Ishikawa (cell line): Measurements from ENCODE around the gene THOC5.

Experiments
- CEBPB ChIP-seq: IDR thresholded peaks from 2 replicates; pipeline ENCODE4 v1.6.1; 2012
- CREB1 ChIP-seq: IDR thresholded peaks from 2 replicates; pipeline ENCODE4 v1.6.1; 2012; ENCODE audit warnings: low read depth
- EGR1 ChIP-seq: IDR thresholded peaks from 2 replicates; pipeline ENCODE4 v1.6.1; 2012
- EP300 ChIP-seq: IDR thresholded peaks from 2 replicates; pipeline ENCODE4 v1.6.1; 2012; ENCODE audit warnings: borderline replicate concordance
- FOXM1 ChIP-seq: IDR thresholded peaks from 2 replicates; pipeline ENCODE4 v1.6.1; 2012; ENCODE audit warnings: low read depth, borderline replicate concordance
- NFIC ChIP-seq: IDR thresholded peaks from 2 replicates; pipeline ENCODE4 v1.6.1; 2012
- RAD21 ChIP-seq: IDR thresholded peaks from 2 replicates; pipeline ENCODE4 v1.6.1; 2012; ENCODE audit warnings: low read depth
- TAF1 ChIP-seq: IDR thresholded peaks from 2 replicates; pipeline ENCODE4 v1.6.1; 2012; ENCODE audit warnings: low read depth, mild to moderate bottlenecking
- TCF12 ChIP-seq: IDR thresholded peaks from 2 replicates; pipeline ENCODE4 v1.6.1; 2012; ENCODE audit warnings: low read depth
- TEAD4 ChIP-seq: IDR thresholded peaks from 2 replicates; pipeline ENCODE4 v1.6.1; 2012
- YY1 ChIP-seq: IDR thresholded peaks from 2 replicates; pipeline ENCODE4 v1.6.1; 2012; ENCODE audit warnings: low read depth
- ZBTB7A ChIP-seq: IDR thresholded peaks from 2 replicates; pipeline ENCODE4 v1.6.1; 2012; ENCODE audit warnings: low read depth
- TF ChIP-seq, protein P1 (sequence below): IDR thresholded peaks from 2 replicates; pipeline ENCODE4 v1.6.1; 2012
- TF ChIP-seq, protein P2 (sequence below): IDR thresholded peaks from 2 replicates; pipeline ENCODE4 v1.6.1; 2012; ENCODE audit warnings: low read depth, mild to moderate bottlenecking
- TF ChIP-seq, protein P3 (sequence below): IDR thresholded peaks from 2 replicates; pipeline ENCODE4 v1.6.1; 2012

The THOC5 gene

DNA sequence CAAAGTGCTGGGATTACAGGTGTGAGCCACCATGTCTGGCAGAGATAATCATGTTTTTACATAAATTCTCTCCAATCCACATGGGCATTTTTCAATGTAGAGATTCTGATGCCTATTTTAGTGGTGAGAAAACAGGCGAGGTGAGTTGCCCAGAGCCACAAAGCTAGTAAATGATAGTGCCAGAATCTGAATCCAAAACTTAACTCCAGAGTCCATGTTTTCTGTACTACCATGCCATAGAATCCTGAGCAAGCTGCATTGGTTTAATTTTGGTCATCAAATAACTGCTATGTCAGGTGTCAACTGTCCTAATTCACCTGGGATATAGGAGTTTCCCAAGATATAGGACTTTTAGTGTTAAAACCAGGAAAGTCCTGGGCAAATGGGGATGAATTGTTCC is 59.9 kb downstream of the THOC5 start:
- TF ChIP-seq TEAD4 (no peak), ZBTB7A (no peak), TAF1 (no peak), CREB1 (no peak), NFIC (no peak), CEBPB (no peak), FOXM1 (no peak), EGR1 (no peak), RAD21 (no peak), YY1 (no peak)
- TF ChIP-seq, protein P1, sequence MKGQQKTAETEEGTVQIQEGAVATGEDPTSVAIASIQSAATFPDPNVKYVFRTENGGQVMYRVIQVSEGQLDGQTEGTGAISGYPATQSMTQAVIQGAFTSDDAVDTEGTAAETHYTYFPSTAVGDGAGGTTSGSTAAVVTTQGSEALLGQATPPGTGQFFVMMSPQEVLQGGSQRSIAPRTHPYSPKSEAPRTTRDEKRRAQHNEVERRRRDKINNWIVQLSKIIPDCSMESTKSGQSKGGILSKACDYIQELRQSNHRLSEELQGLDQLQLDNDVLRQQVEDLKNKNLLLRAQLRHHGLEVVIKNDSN: no peak

DNA sequence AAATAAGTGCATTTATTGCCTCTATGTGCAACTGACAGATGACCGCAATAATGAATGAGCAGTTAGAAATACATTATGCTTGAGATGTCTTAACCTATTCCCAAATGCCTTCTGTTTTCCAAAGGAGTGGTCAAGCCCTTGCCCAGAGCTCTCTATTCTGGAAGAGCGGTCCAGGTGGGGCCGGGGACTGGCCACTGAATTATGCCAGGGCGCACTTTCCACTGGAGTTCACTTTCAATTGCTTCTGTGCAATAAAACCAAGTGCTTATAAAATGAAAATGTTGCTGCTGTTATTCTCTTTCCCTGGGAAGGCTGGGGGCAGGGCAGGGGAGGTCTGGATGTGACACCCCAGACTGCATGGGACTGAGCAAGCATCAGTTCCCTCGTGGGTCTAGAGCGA is 62.5 kb downstream of the THOC5 start:
- TF ChIP-seq TAF1: no peak
- no peak for TF ChIP-seq ZBTB7A
- TF ChIP-seq NFIC: no peak
- TF ChIP-seq CREB1: no peak
- TF ChIP-seq, protein P1: no peak
- TF ChIP-seq EP300: no peak
- TF ChIP-seq, protein P2, sequence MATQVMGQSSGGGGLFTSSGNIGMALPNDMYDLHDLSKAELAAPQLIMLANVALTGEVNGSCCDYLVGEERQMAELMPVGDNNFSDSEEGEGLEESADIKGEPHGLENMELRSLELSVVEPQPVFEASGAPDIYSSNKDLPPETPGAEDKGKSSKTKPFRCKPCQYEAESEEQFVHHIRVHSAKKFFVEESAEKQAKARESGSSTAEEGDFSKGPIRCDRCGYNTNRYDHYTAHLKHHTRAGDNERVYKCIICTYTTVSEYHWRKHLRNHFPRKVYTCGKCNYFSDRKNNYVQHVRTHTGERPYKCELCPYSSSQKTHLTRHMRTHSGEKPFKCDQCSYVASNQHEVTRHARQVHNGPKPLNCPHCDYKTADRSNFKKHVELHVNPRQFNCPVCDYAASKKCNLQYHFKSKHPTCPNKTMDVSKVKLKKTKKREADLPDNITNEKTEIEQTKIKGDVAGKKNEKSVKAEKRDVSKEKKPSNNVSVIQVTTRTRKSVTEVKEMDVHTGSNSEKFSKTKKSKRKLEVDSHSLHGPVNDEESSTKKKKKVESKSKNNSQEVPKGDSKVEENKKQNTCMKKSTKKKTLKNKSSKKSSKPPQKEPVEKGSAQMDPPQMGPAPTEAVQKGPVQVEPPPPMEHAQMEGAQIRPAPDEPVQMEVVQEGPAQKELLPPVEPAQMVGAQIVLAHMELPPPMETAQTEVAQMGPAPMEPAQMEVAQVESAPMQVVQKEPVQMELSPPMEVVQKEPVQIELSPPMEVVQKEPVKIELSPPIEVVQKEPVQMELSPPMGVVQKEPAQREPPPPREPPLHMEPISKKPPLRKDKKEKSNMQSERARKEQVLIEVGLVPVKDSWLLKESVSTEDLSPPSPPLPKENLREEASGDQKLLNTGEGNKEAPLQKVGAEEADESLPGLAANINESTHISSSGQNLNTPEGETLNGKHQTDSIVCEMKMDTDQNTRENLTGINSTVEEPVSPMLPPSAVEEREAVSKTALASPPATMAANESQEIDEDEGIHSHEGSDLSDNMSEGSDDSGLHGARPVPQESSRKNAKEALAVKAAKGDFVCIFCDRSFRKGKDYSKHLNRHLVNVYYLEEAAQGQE: no peak
- TF ChIP-seq CEBPB: no peak
- TF ChIP-seq YY1: no peak
- TF ChIP-seq TEAD4: no peak

DNA sequence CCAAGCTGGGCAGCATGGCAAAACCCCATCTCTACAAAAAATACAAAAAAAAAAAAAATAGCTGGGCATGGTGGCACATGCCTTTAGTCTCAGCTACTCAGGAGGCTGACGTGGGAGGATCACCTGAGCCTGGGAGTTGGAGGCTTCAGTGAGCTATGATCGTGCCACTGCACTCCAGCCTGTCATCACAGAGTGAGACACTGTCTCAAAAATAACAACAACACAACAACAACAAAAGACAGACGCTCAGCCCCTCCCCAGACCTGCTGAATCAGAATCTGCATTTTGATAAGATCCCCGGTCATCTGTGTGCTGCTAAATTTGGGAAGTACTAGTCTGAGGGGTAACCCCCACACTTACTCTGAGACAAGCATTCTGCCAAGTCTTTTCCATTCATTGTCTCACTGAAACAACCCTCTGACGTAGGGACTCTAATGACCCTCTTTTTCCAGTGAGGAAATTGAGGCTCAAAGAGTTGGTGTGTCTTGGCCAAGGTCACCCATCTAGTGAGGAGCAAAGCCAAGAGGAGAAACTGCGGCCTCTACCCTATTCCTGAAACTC is 66.1 kb downstream of the THOC5 start:
- TF ChIP-seq NFIC (no peak), YY1 (no peak), TCF12 (no peak), FOXM1 (no peak), ZBTB7A (no peak), RAD21 (no peak), TEAD4 (no peak), CREB1 (no peak), CEBPB (no peak), TAF1 (no peak), EP300 (no peak), EGR1 (no peak)
- TF ChIP-seq, protein P2: no peak
- TF ChIP-seq, protein P1: no peak
- TF ChIP-seq, protein P3, sequence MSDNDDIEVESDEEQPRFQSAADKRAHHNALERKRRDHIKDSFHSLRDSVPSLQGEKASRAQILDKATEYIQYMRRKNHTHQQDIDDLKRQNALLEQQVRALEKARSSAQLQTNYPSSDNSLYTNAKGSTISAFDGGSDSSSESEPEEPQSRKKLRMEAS: no peak

DNA sequence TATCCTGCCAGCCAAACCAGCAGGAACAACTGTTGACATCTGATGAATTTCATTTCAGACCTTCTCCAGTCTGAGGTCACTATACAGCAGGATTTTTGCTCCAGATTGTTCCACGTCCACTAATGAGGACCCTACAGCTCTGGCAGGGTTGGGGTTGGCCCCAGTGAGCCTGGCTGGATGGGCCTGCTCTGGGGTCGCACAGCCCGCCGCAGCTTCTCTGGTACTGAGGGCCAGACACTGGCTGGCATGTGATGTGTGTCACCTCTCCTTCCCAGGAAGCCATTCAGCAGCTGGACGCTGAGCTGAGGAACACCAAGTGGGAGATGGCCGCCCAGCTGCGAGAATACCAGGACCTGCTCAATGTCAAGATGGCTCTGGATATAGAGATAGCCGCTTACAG is 68.1 kb downstream of the THOC5 start:
- TF ChIP-seq, protein P1: no peak
- TF ChIP-seq, protein P3: no peak
- no peak for TF ChIP-seq EP300
- TF ChIP-seq TAF1: no peak
- TF ChIP-seq CREB1: no peak
- TF ChIP-seq, protein P2: no peak
- no peak for TF ChIP-seq ZBTB7A
- TF ChIP-seq YY1: no peak
- TF ChIP-seq RAD21: no peak
- no peak for TF ChIP-seq CEBPB
- no peak for TF ChIP-seq NFIC
- TF ChIP-seq FOXM1: no peak
- TF ChIP-seq TCF12: no peak
- TF ChIP-seq TEAD4: no peak
- TF ChIP-seq EGR1: no peak
